ENCODE data around the gene IRF7. TPM values are rescaled to one million over a fixed set of nuclear protein-coding genes. Genes with fewer than 3 reads are reported as not detected.

Gene IRF7
- total and polyA plus RNA-seq, 2 experiments from 2014 or later = 13.0 to 17.7 TPM

- H3K4me1 ChIP-seq (ENCODE audit: low read depth) = no peaks in the 10 kb centered on the region
- no peaks in the 10 kb centered on the region for H3K9me3 ChIP-seq (ENCODE audit: low read depth)
- TF ChIP-seq CTCF (IDR thresholded peaks at IDR 0.05; ENCODE audit: low read depth, low read length) = no peak
- DNase-seq (ENCODE audit: low read depth in 1 of 2, low spot score in 1 of 2) = no peak
- H3K27ac ChIP-seq = no peak overlapping the region
- H3K27me3 ChIP-seq = no peaks in the 10 kb centered on the region
- H3K36me3 ChIP-seq = peaks cover 50% of the 10 kb centered on the region
- H3K4me3 ChIP-seq = no peak overlapping the region
Observed at GRCh38 chr11:597166-597725, 18.5 kb downstream of the IRF7 start.

GRCh38 chr11:596374-596773 is 19.4 kb downstream of the IRF7 start:
- Histone ChIP-seq H3K36me3 (peaks cover 42% of the 10 kb centered on the region), H3K27ac (no peak overlapping the region), H3K4me1 (ENCODE audit: low read depth) (no peaks in the 10 kb centered on the region), H3K27me3 (no peaks in the 10 kb centered on the region), H3K9me3 (ENCODE audit: low read depth) (no peaks in the 10 kb centered on the region), H3K4me3 (no peak overlapping the region)
- TF ChIP-seq CTCF (IDR thresholded peaks at IDR 0.05; ENCODE audit: low read depth, low read length) = no peak
- no peak for DNase-seq (ENCODE audit: low read depth in 1 of 2, low spot score in 1 of 2)

GRCh38 chr11:595400-595799 is 20.4 kb downstream of the IRF7 start:
- H3K9me3 ChIP-seq (ENCODE audit: low read depth) = no peaks in the 10 kb centered on the region
- no peaks in the 10 kb centered on the region for H3K4me1 ChIP-seq (ENCODE audit: low read depth)
- no peak overlapping the region for H3K27ac ChIP-seq
- H3K4me3 ChIP-seq = no peak overlapping the region
- no peaks in the 10 kb centered on the region for H3K27me3 ChIP-seq
- H3K36me3 ChIP-seq = peaks cover 42% of the 10 kb centered on the region
- DNase-seq (ENCODE audit: low read depth in 1 of 2, low spot score in 1 of 2) = no peak
- no peak for TF ChIP-seq CTCF (IDR thresholded peaks at IDR 0.05; ENCODE audit: low read depth, low read length)

- H3K27me3 ChIP-seq = no peaks in the 10 kb centered on the region
- H3K36me3 ChIP-seq = peaks cover 47% of the 10 kb centered on the region
- no peaks in the 10 kb centered on the region for H3K4me1 ChIP-seq (ENCODE audit: low read depth)
- H3K4me3 ChIP-seq = no peak overlapping the region
- no peak for DNase-seq (ENCODE audit: low read depth in 1 of 2, low spot score in 1 of 2)
- no peaks in the 10 kb centered on the region for H3K9me3 ChIP-seq (ENCODE audit: low read depth)
- no peak overlapping the region for H3K27ac ChIP-seq
- TF ChIP-seq CTCF (IDR thresholded peaks at IDR 0.05; ENCODE audit: low read depth, low read length) = no peak
Observed at GRCh38 chr11:593347-593746, 22.4 kb downstream of the IRF7 start.

GRCh38 chr11:592918-593317 is 22.8 kb downstream of the IRF7 start:
- Histone ChIP-seq H3K27ac (no peak overlapping the region), H3K4me1 (ENCODE audit: low read depth) (no peaks in the 10 kb centered on the region), H3K36me3 (peaks cover 45% of the 10 kb centered on the region), H3K27me3 (no peaks in the 10 kb centered on the region), H3K9me3 (ENCODE audit: low read depth) (no peaks in the 10 kb centered on the region), H3K4me3 (no peak overlapping the region)
- no peak for TF ChIP-seq CTCF (IDR thresholded peaks at IDR 0.05; ENCODE audit: low read depth, low read length)
- DNase-seq (ENCODE audit: low read depth in 1 of 2, low spot score in 1 of 2) = no peak

GRCh38 chr11:592501-592900 is 23.2 kb downstream of the IRF7 start:
- H3K36me3 ChIP-seq = peaks cover 42% of the 10 kb centered on the region
- TF ChIP-seq CTCF (IDR thresholded peaks at IDR 0.05; ENCODE audit: low read depth, low read length) = no peak

More at GRCh38 chr11:592501-592900, 23.2 kb downstream of the IRF7 start:
- Histone ChIP-seq H3K4me1 (ENCODE audit: low read depth) (no peaks in the 10 kb centered on the region), H3K27ac (no peak overlapping the region), H3K27me3 (no peaks in the 10 kb centered on the region), H3K4me3 (no peak overlapping the region), H3K9me3 (ENCODE audit: low read depth) (no peaks in the 10 kb centered on the region)
- no peak for DNase-seq (ENCODE audit: low read depth in 1 of 2, low spot score in 1 of 2)

All from cardiac muscle cell (in vitro differentiated cells and primary cell).